ENCODE data around the gene ZRANB3.
"Not testable (repeated sequence)": the region's sequence is repeated elsewhere in the genome, so short reads cannot be mapped to it uniquely, and the experiment has no call there.

Gene ZRANB3

DNA sequence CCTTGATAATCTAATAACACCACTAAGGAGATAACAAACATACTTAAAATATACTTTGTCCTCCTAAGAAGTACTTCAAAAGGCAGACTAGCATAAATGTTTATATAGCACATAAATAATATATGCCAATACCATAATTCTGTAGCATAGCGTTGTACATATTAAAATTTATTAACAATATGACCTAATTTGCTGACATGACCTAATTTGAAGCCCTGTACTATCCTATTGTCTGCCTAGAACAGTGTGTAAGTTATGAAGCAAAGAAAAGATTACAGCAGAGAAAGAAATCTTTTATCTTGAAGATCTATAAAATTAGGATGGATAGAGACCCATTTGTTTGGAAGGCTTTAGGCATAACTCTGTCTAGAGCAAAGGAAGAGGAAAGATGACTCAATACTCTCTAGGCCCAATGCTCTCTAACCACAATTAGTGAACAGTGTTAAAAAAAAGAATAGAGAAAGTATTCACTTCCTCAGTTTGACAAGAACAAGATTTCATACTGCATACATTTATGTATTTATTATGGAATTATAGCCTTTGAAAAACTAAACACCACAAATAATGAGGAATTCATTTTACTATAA is 231.3 kb downstream of the ZRANB3 start:
- Mint-ChIP-seq H3K36me3 (ENCODE audit: low read depth) (peaks cover 43% of the 10 kb centered on the region), H3K4me1 (no peaks in the 10 kb centered on the region), H3K9me3 (peaks cover 33% of the 10 kb centered on the region), H3K4me3 (no peak overlapping the region), H3K27me3 (ENCODE audit: low read depth) (no peaks in the 10 kb centered on the region), H3K27ac (no peak overlapping the region)
- no peak for TF ChIP-seq CTCF (IDR thresholded peaks at IDR 0.05; ENCODE audit: unreplicated experiment in 3 of 3)

GRCh38 chr2:135299165-135299564 is 231.9 kb downstream of the ZRANB3 start:
- Mint-ChIP-seq H3K4me1 (no peaks in the 10 kb centered on the region), H3K4me3 (no peak overlapping the region), H3K27me3 (ENCODE audit: low read depth) (no peaks in the 10 kb centered on the region), H3K27ac (no peak overlapping the region), H3K36me3 (ENCODE audit: low read depth) (peaks cover 45% of the 10 kb centered on the region), H3K9me3 (peaks cover 35% of the 10 kb centered on the region)
- TF ChIP-seq CTCF (IDR thresholded peaks at IDR 0.05; ENCODE audit: unreplicated experiment in 3 of 3), result no peak

GRCh38 chr2:135287121-135287520 is 243.9 kb downstream of the ZRANB3 start:
- not testable (repeated sequence) for H3K4me3 Mint-ChIP-seq; H3K27me3 Mint-ChIP-seq (ENCODE audit: low read depth); H3K27ac Mint-ChIP-seq; H3K4me1 Mint-ChIP-seq
- peaks cover 32% of the 10 kb centered on the region for H3K36me3 Mint-ChIP-seq (ENCODE audit: low read depth)
- H3K9me3 Mint-ChIP-seq, result peaks cover 32% of the 10 kb centered on the region

DNA sequence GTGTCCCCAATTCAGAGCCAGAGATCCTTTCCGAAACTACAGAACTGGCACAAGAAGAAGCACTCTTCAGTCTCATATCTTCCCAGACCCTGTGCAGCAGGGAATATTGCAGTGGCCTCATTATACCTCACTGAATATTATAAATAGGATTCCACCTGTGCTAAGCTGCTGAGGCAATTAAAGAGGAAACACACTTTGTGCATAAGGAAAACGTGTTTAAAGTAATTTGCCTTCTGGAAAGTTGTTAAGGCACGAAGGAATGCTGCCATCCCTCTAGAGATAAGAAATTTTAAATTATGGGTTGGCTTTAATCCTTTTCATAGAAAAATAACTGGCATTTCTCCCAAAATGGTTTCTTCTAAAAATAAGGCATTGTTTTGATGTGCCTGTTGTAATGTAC is 245.6 kb downstream of the ZRANB3 start:
- H3K27ac Mint-ChIP-seq, result no peak overlapping the region
- H3K9me3 Mint-ChIP-seq, result peaks cover 29% of the 10 kb centered on the region
- H3K4me3 Mint-ChIP-seq, result no peak overlapping the region
- H3K27me3 Mint-ChIP-seq (ENCODE audit: low read depth), result no peaks in the 10 kb centered on the region
- TF ChIP-seq CTCF (IDR thresholded peaks at IDR 0.05; ENCODE audit: unreplicated experiment in 3 of 3), result no peak
- H3K4me1 Mint-ChIP-seq, result no peaks in the 10 kb centered on the region
- peaks cover 31% of the 10 kb centered on the region for H3K36me3 Mint-ChIP-seq (ENCODE audit: low read depth)

DNA sequence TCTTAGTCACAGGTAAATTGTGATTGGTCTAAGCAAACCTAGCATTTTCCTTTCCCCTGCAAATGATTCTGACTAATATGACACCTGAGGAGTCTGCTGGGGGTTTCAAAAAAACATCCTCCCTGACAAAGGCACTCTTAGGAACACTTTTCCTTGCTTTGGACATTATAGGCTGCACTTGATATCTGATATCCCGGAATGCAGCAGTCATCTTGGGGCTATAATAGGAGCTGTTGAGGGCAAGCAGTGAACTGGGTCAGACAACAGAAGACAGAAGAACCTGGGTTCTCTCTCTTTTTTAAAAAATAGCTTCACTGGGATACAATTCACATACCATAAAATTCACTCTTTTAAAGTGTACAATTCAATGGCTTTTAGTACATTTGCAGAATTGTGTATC is 249.6 kb downstream of the ZRANB3 start:
- no peaks in the 10 kb centered on the region for H3K27me3 Mint-ChIP-seq (ENCODE audit: low read depth)
- H3K4me1 Mint-ChIP-seq, result no peaks in the 10 kb centered on the region
- no peak for TF ChIP-seq CTCF (IDR thresholded peaks at IDR 0.05; ENCODE audit: unreplicated experiment in 3 of 3)
- H3K36me3 Mint-ChIP-seq (ENCODE audit: low read depth), result peaks cover 3% of the 10 kb centered on the region
- no peak overlapping the region for H3K27ac Mint-ChIP-seq
- H3K9me3 Mint-ChIP-seq, result no peaks in the 10 kb centered on the region
- H3K4me3 Mint-ChIP-seq, result no peak overlapping the region

DNA sequence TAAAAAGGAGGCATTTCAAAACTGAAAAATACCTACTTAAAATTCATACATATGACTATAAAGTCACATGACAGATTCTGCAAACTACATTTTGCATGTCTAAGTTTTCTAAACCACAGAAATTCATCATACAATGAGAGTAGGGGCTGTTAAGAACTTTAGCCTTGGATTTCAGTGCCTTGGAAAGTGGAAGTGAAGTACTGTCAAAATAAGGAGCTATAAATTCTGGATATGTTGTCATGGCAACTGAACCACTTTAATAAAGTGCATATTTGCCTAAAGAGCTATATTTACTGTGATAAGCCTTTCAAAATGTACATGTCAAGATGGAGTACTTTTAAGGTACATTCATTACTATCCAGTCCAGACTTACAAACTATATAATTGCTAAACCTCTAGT is 251.8 kb downstream of the ZRANB3 start:
- TF ChIP-seq CTCF (IDR thresholded peaks at IDR 0.05; ENCODE audit: unreplicated experiment in 3 of 3), result no peak
- peaks cover 4% of the 10 kb centered on the region for H3K36me3 Mint-ChIP-seq (ENCODE audit: low read depth)
- H3K4me1 Mint-ChIP-seq, result no peaks in the 10 kb centered on the region
- no peak overlapping the region for H3K27ac Mint-ChIP-seq
- peaks cover 3% of the 10 kb centered on the region for H3K9me3 Mint-ChIP-seq
- H3K27me3 Mint-ChIP-seq (ENCODE audit: low read depth), result no peaks in the 10 kb centered on the region
- H3K4me3 Mint-ChIP-seq, result no peak overlapping the region
